ENCODE results near the gene TRH. TPM values are rescaled to one million over a fixed set of nuclear protein-coding genes. Genes with fewer than 3 reads are reported as not detected.

Gene TRH
- total and polyA plus RNA-seq, 12 donors, result 0.01 to 0.28 TPM; not detected in 10

- TF ChIP-seq CTCF (IDR thresholded peaks at IDR 0.05), result peak in 1 of 9 donors; percentile 7
- intact Hi-C loops (cut with DNase I), result no loop called here
- no peaks in the 10 kb centered on the region for H3K9me3 ChIP-seq
- H3K36me3 ChIP-seq, result no peaks in the 10 kb centered on the region
- ATAC-seq (peak in 2 of 8 donors; percentile 9 to 10), DNase-seq (no peak)
- no peak overlapping the region for H3K27ac ChIP-seq
- peak overlapping the region in 7 of 10 donors; percentile 17 to 35 (median 28) for H3K4me3 ChIP-seq
- H3K4me1 ChIP-seq, result peaks cover 4 to 18% (median 15%) of the 10 kb centered on the region in 9 donors
- WGBS, 2 donors, result 7 to 12% methylated on average over 27 of the region's 27 CpGs
- H3K27me3 ChIP-seq, result peaks cover 9 to 70% (median 63%) of the 10 kb centered on the region in 7 donors
Measured at GRCh38 chr3:129975705-129976048, 1.2 kb downstream of the TRH start.

- TF ChIP-seq CTCF (IDR thresholded peaks at IDR 0.05), result no peak
- Histone ChIP-seq H3K27me3 (peaks cover 9 to 73% (median 67%) of the 10 kb centered on the region in 7 donors), H3K36me3 (no peaks in the 10 kb centered on the region), H3K9me3 (no peaks in the 10 kb centered on the region), H3K27ac (no peak overlapping the region), H3K4me1 (peaks cover 4 to 18% (median 15%) of the 10 kb centered on the region in 9 donors), H3K4me3 (peak overlapping the region in 1 of 10 donors; percentile 22)
- ATAC-seq, result no peak
- no peak for DNase-seq
- WGBS, 2 donors, result 85 to 92% methylated on average over 4 of the region's 4 CpGs
- intact Hi-C loops (cut with DNase I), result no loop called here
Measured at GRCh38 chr3:129976286-129976685, 1.8 kb downstream of the TRH start.

GRCh38 chr3:129978123-129978522, 3.6 kb downstream of the TRH start:
- DNase-seq (no peak), ATAC-seq (peak in 3 of 8 donors; percentile 38 to 73 (median 68))
- Histone ChIP-seq H3K27ac (no peak overlapping the region), H3K4me3 (no peak overlapping the region), H3K4me1 (peaks cover 4 to 18% (median 15%) of the 10 kb centered on the region in 9 donors), H3K36me3 (no peaks in the 10 kb centered on the region), H3K27me3 (peaks cover 9 to 78% (median 68%) of the 10 kb centered on the region in 7 donors), H3K9me3 (no peaks in the 10 kb centered on the region)
- intact Hi-C loops (cut with DNase I), result no loop called here
- 53 to 60% methylated on average over 2 of the region's 2 CpGs for WGBS, 2 donors
- no peak for TF ChIP-seq CTCF (IDR thresholded peaks at IDR 0.05)

GRCh38 chr3:129979905-129980304, 5.4 kb downstream of the TRH start:
- peaks cover 3 to 62% (median 53%) of the 10 kb centered on the region in 7 donors for H3K27me3 ChIP-seq

More at GRCh38 chr3:129979905-129980304, 5.4 kb downstream of the TRH start:
- DNase-seq, result no peak
- ATAC-seq, result no peak
- TF ChIP-seq CTCF (IDR thresholded peaks at IDR 0.05), result no peak
- peaks cover 4 to 12% (median 10%) of the 10 kb centered on the region in 9 donors for H3K4me1 ChIP-seq
- WGBS, 2 donors, result 89 to 93% methylated on average over 5 of the region's 5 CpGs
- no peaks in the 10 kb centered on the region for H3K36me3 ChIP-seq
- intact Hi-C loops (cut with DNase I), result no loop called here
- no peak overlapping the region for H3K27ac ChIP-seq
- H3K4me3 ChIP-seq, result no peak overlapping the region
- no peaks in the 10 kb centered on the region for H3K9me3 ChIP-seq
